ENCODE measurements around the gene TRIO.
"Not testable (repeated sequence)": the region's sequence is repeated elsewhere in the genome, so short reads cannot be mapped to it uniquely, and the experiment has no call there.

GRCh38 chr5:14207428-14207827 lies 64.3 kb downstream of the TRIO start:
- not testable (repeated sequence) for TF ChIP-seq POLR2A (IDR thresholded peaks at IDR 0.05; ENCODE audit: low read depth, low read length); CTCF (IDR thresholded peaks at IDR 0.05 in 2 of 3, conservative IDR thresholded peaks at IDR 0.05 in 1 of 3; ENCODE audit: control insufficient read depth in 2 of 3, extremely low read depth in 1 of 3, insufficient read depth in 1 of 3, low read depth in 3 of 3, low read length in 3 of 3); TAF1 (IDR thresholded peaks at IDR 0.05; ENCODE audit: borderline replicate concordance, low read depth, low read length); PML (IDR thresholded peaks at IDR 0.05; ENCODE audit: low read length); USF1 (IDR thresholded peaks at IDR 0.05; ENCODE audit: borderline replicate concordance, extremely low read length, insufficient read depth, low read depth, low read length); ZNF274 (IDR thresholded peaks at IDR 0.05; ENCODE audit: insufficient read depth, insufficient read length); KDM1A (IDR thresholded peaks at IDR 0.05; ENCODE audit: borderline replicate concordance); RB1 (IDR thresholded peaks at IDR 0.05; ENCODE audit: borderline replicate concordance); NBN (IDR thresholded peaks at IDR 0.05); USF2 (IDR thresholded peaks at IDR 0.05; ENCODE audit: borderline replicate concordance, low read depth, low read length); SMC3 (IDR thresholded peaks at IDR 0.05; ENCODE audit: borderline replicate concordance, low read length); SMAD5 (IDR thresholded peaks at IDR 0.05; ENCODE audit: low read depth)
- peak; percentile 25; the same call in 1 of the 2 replicates for TF ChIP-seq TCF12 (IDR thresholded peaks at IDR 0.05; ENCODE audit: low read depth, low read length)
